Raji (cell line): ENCODE measurements around the gene CCDC171.

ENCODE experiments used
- POLR2A ChIP-seq: IDR thresholded peaks from 2 replicates; pipeline ENCODE4 v1.6.1; 2011; ENCODE audit warnings: low read depth, low read length, control low read depth; ENCODE audit not compliant: insufficient read depth

Gene CCDC171

GRCh38 chr9:15531380-15531779 is 21.5 kb upstream of the CCDC171 start:
- TF ChIP-seq POLR2A, result no peak

GRCh38 chr9:15541872-15542271 is 11.0 kb upstream of the CCDC171 start:
- no peak for TF ChIP-seq POLR2A

- no peak for TF ChIP-seq POLR2A
Measured at GRCh38 chr9:15542624-15543023, 10.2 kb upstream of the CCDC171 start.

GRCh38 chr9:15543047-15543813 is 9.6 kb upstream of the CCDC171 start:
- no peak for TF ChIP-seq POLR2A

DNA sequence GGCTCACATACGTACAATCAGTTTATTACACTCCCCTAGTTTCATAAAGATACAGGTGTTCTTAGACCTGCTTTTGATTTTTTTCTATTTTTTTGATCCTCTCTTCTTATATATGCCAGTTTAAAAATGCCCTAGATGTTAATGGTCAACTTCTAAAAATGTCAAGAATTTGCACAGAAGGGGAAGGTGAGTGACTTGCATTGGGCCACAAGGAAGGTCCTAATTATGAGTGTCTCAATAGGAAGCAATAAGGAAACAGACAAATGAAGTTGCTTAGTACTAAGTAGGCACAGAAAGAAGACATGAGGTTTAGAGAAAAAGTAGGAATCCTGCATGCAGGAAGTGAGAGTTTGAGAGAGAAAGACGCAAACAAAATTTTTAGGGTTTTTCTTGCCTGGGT is 3.2 kb upstream of the CCDC171 start:
- TF ChIP-seq POLR2A, result no peak

- no peak for TF ChIP-seq POLR2A
Measured at GRCh38 chr9:15553528-15553898, 670 bp downstream of the CCDC171 start.

- TF ChIP-seq POLR2A, result no peak
Measured at GRCh38 chr9:15570769-15571168, 17.9 kb downstream of the CCDC171 start.

DNA sequence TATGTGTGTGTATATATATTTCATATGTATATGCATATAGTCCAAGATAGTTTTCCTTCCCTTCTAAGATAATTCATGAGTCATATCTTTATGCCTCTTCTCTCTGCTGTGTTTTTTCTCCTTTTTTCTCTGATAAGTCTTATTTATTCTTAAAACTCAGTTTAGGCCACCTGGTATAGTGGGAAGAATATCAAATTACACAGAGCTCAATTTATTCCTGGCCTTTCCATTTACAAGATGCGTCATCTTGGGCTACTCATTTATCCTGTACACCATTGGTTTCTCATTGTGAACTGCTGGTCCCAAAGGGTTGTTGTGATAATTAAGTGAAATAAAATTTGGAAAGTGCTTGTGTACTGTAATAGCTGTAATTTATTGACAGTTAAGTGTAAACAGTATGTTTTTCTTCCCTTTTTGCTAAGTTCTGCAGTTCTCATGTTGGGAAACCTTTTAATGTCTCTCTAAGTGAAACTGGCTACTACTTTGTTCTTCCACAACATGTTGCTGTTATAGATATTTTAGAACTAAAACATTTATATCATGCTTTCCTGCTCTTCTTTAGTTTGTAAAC is 19.4 kb downstream of the CCDC171 start:
- TF ChIP-seq POLR2A, result no peak

- no peak for TF ChIP-seq POLR2A
Measured at GRCh38 chr9:15576350-15577050, 23.7 kb downstream of the CCDC171 start.

DNA sequence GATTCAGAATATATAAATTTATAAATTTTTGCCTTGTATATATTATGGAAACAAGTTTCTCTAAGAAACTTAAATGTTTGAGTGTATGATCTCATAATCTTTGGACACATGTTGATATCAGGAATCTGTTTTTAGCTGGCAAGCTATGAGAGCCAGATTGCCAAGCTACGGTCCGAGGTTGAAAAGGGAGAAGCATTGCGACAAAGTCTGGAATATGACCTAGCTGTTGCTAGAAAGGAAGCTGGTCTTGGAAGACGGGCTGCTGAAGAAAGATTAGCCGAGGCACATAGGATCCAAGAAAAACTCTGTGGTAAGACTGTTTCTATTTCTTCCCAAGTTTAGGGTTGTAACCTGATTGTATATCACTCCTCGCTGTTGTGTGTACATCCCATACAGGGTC is 25.9 kb downstream of the CCDC171 start:
- no peak for TF ChIP-seq POLR2A

- TF ChIP-seq POLR2A, result no peak
Measured at GRCh38 chr9:15584379-15584778, 31.5 kb downstream of the CCDC171 start.

DNA sequence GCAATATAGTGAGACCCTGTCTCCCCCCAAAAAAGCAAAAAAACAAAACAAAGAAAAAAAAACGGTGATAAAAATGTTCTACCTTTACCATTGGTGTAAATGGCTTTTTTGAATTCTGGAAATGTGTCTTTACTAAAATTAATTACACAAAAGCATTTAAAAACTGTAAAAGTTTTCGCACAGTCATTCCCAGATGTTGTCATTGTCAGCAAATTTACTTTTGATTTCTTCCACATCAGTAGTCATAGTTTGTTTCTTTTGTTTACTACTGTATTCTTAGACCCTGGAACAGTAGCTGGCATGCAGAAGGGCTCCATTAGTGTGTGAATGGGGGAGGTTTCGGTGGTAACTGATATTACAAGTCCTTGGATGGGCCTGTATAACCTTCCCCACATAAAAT is 39.5 kb downstream of the CCDC171 start:
- TF ChIP-seq POLR2A, result no peak

- TF ChIP-seq POLR2A, result no peak
Measured at GRCh38 chr9:15606643-15607472, 54.0 kb downstream of the CCDC171 start.

DNA sequence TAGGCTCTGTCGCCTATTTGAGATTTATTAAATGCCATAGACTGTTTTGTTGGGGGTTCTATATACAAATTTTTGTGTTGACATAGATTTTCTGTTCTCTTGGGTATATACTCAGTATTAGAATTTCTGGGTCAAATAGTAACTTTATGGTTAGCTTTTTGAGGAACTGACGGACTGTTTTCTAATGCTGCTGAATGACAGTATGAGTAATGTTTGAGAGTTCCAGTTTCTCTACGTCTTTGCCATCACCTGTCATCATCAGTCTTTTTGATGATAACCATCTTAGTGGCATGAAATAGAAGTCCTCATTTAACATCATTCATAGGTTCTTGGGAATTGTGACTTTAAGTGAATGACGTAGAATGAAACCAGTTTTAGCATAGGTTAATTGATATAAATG is 60.1 kb downstream of the CCDC171 start:
- TF ChIP-seq POLR2A, result no peak

- no peak for TF ChIP-seq POLR2A
Measured at GRCh38 chr9:15617782-15618181, 64.9 kb downstream of the CCDC171 start.
